Measurements from ENCODE around the gene ZNF337.

GRCh38 chr20:25669826-25670422 lies 26.7 kb downstream of the ZNF337 start:
- no peak for TF ChIP-seq CTCF (IDR thresholded peaks at IDR 0.05 in 4 of 5, conservative IDR thresholded peaks at IDR 0.05 in 1 of 5)
- no peak for TF ChIP-seq POLR2A (IDR thresholded peaks at IDR 0.05)

Data from gastrocnemius medialis (tissue), 4 donors.